Measurements from ENCODE around the gene SIPA1L3.
A peak's percentile ranks its signal among the peaks of the same experiment; 100 is the strongest.

The SIPA1L3 gene

GRCh38 chr19:37964109-37964508 lies 57.1 kb downstream of the SIPA1L3 start:
- no peak for TF ChIP-seq CSRNP3 (CRISPR knock-in tag; IDR thresholded peaks at IDR 0.05)
- TF ChIP-seq ZNF565 (CRISPR knock-in tag; conservative IDR thresholded peaks at IDR 0.05; ENCODE audit: low read depth), result no peak
- no peak for TF ChIP-seq ARNTL (CRISPR knock-in tag; IDR thresholded peaks at IDR 0.05; ENCODE audit: borderline replicate concordance, low read depth)
- TF ChIP-seq CSDC2 (CRISPR knock-in tag; IDR thresholded peaks at IDR 0.05), result no peak
- no peak for TF ChIP-seq BACH2 (CRISPR knock-in tag; IDR thresholded peaks at IDR 0.05; ENCODE audit: borderline replicate concordance)
- no peak for TF ChIP-seq CREB5 (CRISPR knock-in tag; IDR thresholded peaks at IDR 0.05; ENCODE audit: low read depth)
- no peak for TF ChIP-seq OSR1 (CRISPR knock-in tag; IDR thresholded peaks at IDR 0.05)
- TF ChIP-seq POU6F1 (CRISPR knock-in tag; IDR thresholded peaks at IDR 0.05; ENCODE audit: borderline replicate concordance, low read depth), result no peak
- TF ChIP-seq SNAI2 (CRISPR knock-in tag; IDR thresholded peaks at IDR 0.05), result no peak
- TF ChIP-seq TSHZ2 (CRISPR knock-in tag; IDR thresholded peaks at IDR 0.05), result no peak
- TF ChIP-seq ZC3H10 (CRISPR knock-in tag; IDR thresholded peaks at IDR 0.05), result no peak
- no peak for TF ChIP-seq ESRRG (CRISPR knock-in tag; IDR thresholded peaks at IDR 0.05)
- no peak for TF ChIP-seq TCF4 (CRISPR knock-in tag; IDR thresholded peaks at IDR 0.05; ENCODE audit: borderline replicate concordance)
- no peak for TF ChIP-seq PATZ1 (CRISPR knock-in tag; IDR thresholded peaks at IDR 0.05; ENCODE audit: borderline replicate concordance)
- TF ChIP-seq ZFP30 (CRISPR knock-in tag; IDR thresholded peaks at IDR 0.05), result no peak
- TF ChIP-seq ZNF8 (CRISPR knock-in tag; IDR thresholded peaks at IDR 0.05), result no peak
- no peak for TF ChIP-seq ZNF70 (CRISPR knock-in tag; IDR thresholded peaks at IDR 0.05)
- TF ChIP-seq TOX (CRISPR knock-in tag; IDR thresholded peaks at IDR 0.05; ENCODE audit: borderline replicate concordance), result no peak
- no peak for TF ChIP-seq GLIS3 (CRISPR knock-in tag; IDR thresholded peaks at IDR 0.05)
- TF ChIP-seq RARB (CRISPR knock-in tag; IDR thresholded peaks at IDR 0.05), result no peak

GRCh38 chr19:37966211-37966661 lies 59.2 kb downstream of the SIPA1L3 start:
- ATAC-seq, result peak; percentile 64
- TF ChIP-seq ISL1 (CRISPR knock-in tag; IDR thresholded peaks at IDR 0.05) (no peak), OSR1 (CRISPR knock-in tag; IDR thresholded peaks at IDR 0.05) (no peak), BACH2 (CRISPR knock-in tag; IDR thresholded peaks at IDR 0.05; ENCODE audit: borderline replicate concordance) (no peak), ZNF70 (CRISPR knock-in tag; IDR thresholded peaks at IDR 0.05) (no peak), ZC3H10 (CRISPR knock-in tag; IDR thresholded peaks at IDR 0.05) (no peak), ESRRG (CRISPR knock-in tag; IDR thresholded peaks at IDR 0.05) (no peak), CREB5 (CRISPR knock-in tag; IDR thresholded peaks at IDR 0.05; ENCODE audit: low read depth) (no peak), CSDC2 (CRISPR knock-in tag; IDR thresholded peaks at IDR 0.05) (no peak), ZNF8 (CRISPR knock-in tag; IDR thresholded peaks at IDR 0.05) (no peak), ZFP30 (CRISPR knock-in tag; IDR thresholded peaks at IDR 0.05) (no peak), TOX (CRISPR knock-in tag; IDR thresholded peaks at IDR 0.05; ENCODE audit: borderline replicate concordance) (no peak), TCF4 (CRISPR knock-in tag; IDR thresholded peaks at IDR 0.05; ENCODE audit: borderline replicate concordance) (no peak), ZNF565 (CRISPR knock-in tag; conservative IDR thresholded peaks at IDR 0.05; ENCODE audit: low read depth) (no peak), ZFP3 (CRISPR knock-in tag; IDR thresholded peaks at IDR 0.05) (no peak), PPARA (CRISPR knock-in tag; IDR thresholded peaks at IDR 0.05; ENCODE audit: borderline replicate concordance) (no peak)

More at GRCh38 chr19:37964109-37964508, 57.1 kb downstream of the SIPA1L3 start:
- ATAC-seq, result no peak
